Keratinocyte (primary cell): Measurements from ENCODE around the gene RSPRY1. TPM values are rescaled to one million over a fixed set of nuclear protein-coding genes. Genes with fewer than 3 reads are reported as not detected.

Source experiments
- DNase-seq: peaks from one replicate; pipeline ENCODE4 v3.0.0-alpha.2; 2011; ENCODE audit warnings: low read depth, missing footprints, low spot score
- FAIRE-seq: peaks from 2 replicates; lab custom pipeline; 2011; peaks lifted over from hg19 to GRCh38; lab: Jason Lieb, UNC
- H2AFZ ChIP-seq: 2 replicates; pipeline ENCODE4 v1.6.0; 2012; ENCODE audit warnings: low read length, control low read depth, inconsistent platforms; ENCODE audit not compliant: control insufficient read depth
- H3K27ac ChIP-seq: 2 replicates; pipeline ENCODE4 v1.5.1; 2011; ENCODE audit warnings: low read length; ENCODE audit not compliant: control insufficient read depth, insufficient read depth
- H3K27me3 ChIP-seq: 3 replicates; pipeline ENCODE4 v1.6.0; 2011; ENCODE audit warnings: low read length; ENCODE audit not compliant: control insufficient read depth, insufficient read depth; ENCODE audit errors: extremely low read depth
- H3K36me3 ChIP-seq, 2 experiments: 2 replicates in 1 of 2; 3 replicates in 1 of 2; pipeline ENCODE4 v1.5.1; 2011; ENCODE audit warnings: low read length in 2 of 2, mild to moderate bottlenecking in 1 of 2; ENCODE audit not compliant: control insufficient read depth in 2 of 2, insufficient read depth in 2 of 2; ENCODE audit errors: extremely low read depth in 1 of 2
- H3K4me1 ChIP-seq: 3 replicates; pipeline ENCODE4 v1.5.1; 2011; ENCODE audit warnings: low read length; ENCODE audit not compliant: control insufficient read depth, insufficient read depth; ENCODE audit errors: extremely low read depth
- H3K4me2 ChIP-seq: 3 replicates; pipeline ENCODE4 v1.6.0; 2011; ENCODE audit warnings: low read depth, low read length; ENCODE audit not compliant: control insufficient read depth, insufficient read depth; ENCODE audit errors: extremely low read depth
- H3K4me3 ChIP-seq, 3 experiments: fragments of 200-600 bp in 1 of 3; sonication (generic) in 1 of 3; 2 replicates in 2 of 3; 3 replicates in 1 of 3; pipeline ENCODE4 v1.5.1; 2011 to 2016; ENCODE audit warnings: low read length in 3 of 3, mild to moderate bottlenecking in 3 of 3, control low read depth in 2 of 3, inconsistent platforms in 1 of 3, low read depth in 1 of 3, mixed read lengths in 1 of 3, mixed run types in 1 of 3, moderate library complexity in 1 of 3; ENCODE audit not compliant: control insufficient read depth in 2 of 3, insufficient read depth in 2 of 3; ENCODE audit errors: extremely low read depth in 1 of 3
- H3K79me2 ChIP-seq: 2 replicates; pipeline ENCODE4 v1.6.0; 2012; ENCODE audit warnings: low read length; ENCODE audit not compliant: control insufficient read depth, insufficient read depth
- H3K9ac ChIP-seq: 3 replicates; pipeline ENCODE4 v1.6.0; 2011; ENCODE audit warnings: low read length; ENCODE audit not compliant: control insufficient read depth, insufficient read depth; ENCODE audit errors: extremely low read depth
- H3K9me1 ChIP-seq: 3 replicates; pipeline ENCODE4 v1.6.0; 2011; ENCODE audit warnings: low read length; ENCODE audit not compliant: control insufficient read depth, insufficient read depth; ENCODE audit errors: extremely low read depth
- H3K9me3 ChIP-seq: 2 replicates; pipeline ENCODE4 v1.5.1; 2012; ENCODE audit warnings: low read depth, low read length; ENCODE audit not compliant: control insufficient read depth
- H4K20me1 ChIP-seq: 3 replicates; pipeline ENCODE4 v1.6.0; 2011; ENCODE audit warnings: low read length; ENCODE audit not compliant: control insufficient read depth, insufficient read depth; ENCODE audit errors: extremely low read depth
- CTCF ChIP-seq, 3 experiments: IDR thresholded peaks in 1 of 3; conservative IDR thresholded peaks in 1 of 3; optimal IDR thresholded peaks in 1 of 3; 2 replicates in 2 of 3; 3 replicates in 1 of 3; pipeline versions ENCODE3 to v1.5.1; 2011; ENCODE audit warnings: low read length in 3 of 3, mild to moderate bottlenecking in 3 of 3, moderate library complexity in 2 of 3, control low read depth in 1 of 3, inconsistent platforms in 1 of 3; ENCODE audit not compliant: insufficient read depth in 2 of 3; ENCODE audit errors: extremely low read depth in 1 of 3
- EZH2 ChIP-seq: IDR thresholded peaks from one replicate; pipeline ENCODE4 v1.6.1; 2012; ENCODE audit warnings: inconsistent platforms, mild to moderate bottlenecking, low read length, moderate library complexity
- dilution Hi-C: fragments of 300-500 bp; cut with MboI; formaldehyde crosslinking; loops from one replicate; pipeline ENCODE4 v1.7.0; 2020; ENCODE audit warnings: low sequenced_read_pairs; ENCODE audit not compliant: extremely low pct_ligation_motif_present
- polyA plus RNA-seq, 5 experiments: library from polyadenylated mRNA; depleted of rRNA in 3 of 5; stranded (reverse) in 3 of 5; stranded (forward) in 1 of 5; unstranded in 1 of 5; fragments of >200 nt; gene quantifications; 1 replicate in 1 of 5; 2 replicates in 3 of 5; 3 replicates in 1 of 5; pipeline versions ENCODE4 v1.2.1 to v1.2.3, GENCODE V29; 2011 to 2012; ENCODE audit warnings: missing spikeins in 2 of 5, low read depth in 1 of 5, low replicate concordance in 1 of 5

RSPRY1 gene
- polyA plus RNA-seq, 1 donor (not counting 4 experiments of a cell fraction or from before 2014, with no cell fraction given) = 42.2 TPM

GRCh38 chr16:57157533-57157932 lies 28.6 kb upstream of the RSPRY1 start:
- Histone ChIP-seq H3K9ac (no peak overlapping the region), H3K4me3 (no peak overlapping the region), H3K4me2 (no peak overlapping the region), H3K36me3 (peaks cover 20 to 23% of the 10 kb centered on the region in 2 experiments), H3K27ac (no peak overlapping the region), H3K9me1 (no peaks in the 10 kb centered on the region), H3K9me3 (no peaks in the 10 kb centered on the region), H3K79me2 (no peaks in the 10 kb centered on the region), H4K20me1 (no peaks in the 10 kb centered on the region), H2AFZ (no peak overlapping the region), H3K4me1 (no peaks in the 10 kb centered on the region), H3K27me3 (no peaks in the 10 kb centered on the region)
- no peak for DNase-seq
- no peak for TF ChIP-seq EZH2
- no peak for TF ChIP-seq CTCF (optimal IDR thresholded peaks at IDR 0.05 in 1 of 3, IDR thresholded peaks at IDR 0.05 in 1 of 3, conservative IDR thresholded peaks at IDR 0.05 in 1 of 3; ENCODE audit: extremely low read depth in 1 of 3, insufficient read depth in 2 of 3, low read length in 3 of 3)
- no peak for FAIRE-seq
- dilution Hi-C loops = no loop called here

DNA sequence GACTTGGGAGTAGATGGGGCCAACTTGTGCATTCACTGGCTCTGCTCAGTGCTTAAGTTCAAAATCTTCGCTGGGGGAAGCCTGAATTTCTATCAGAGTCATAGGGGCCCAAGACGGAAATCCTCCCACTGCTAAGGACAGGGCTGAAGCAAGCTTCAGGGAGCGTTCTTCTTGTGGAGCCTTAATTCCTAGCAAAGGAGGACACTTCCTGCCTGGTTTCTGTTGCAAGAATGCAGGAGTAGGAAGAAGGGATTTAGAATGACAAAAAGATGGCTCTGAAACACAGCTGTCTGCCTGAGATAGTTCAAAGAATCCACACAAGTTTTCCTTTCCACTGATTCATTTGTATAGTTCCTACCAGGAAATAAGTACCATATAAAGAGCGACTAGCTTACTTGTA lies 26.7 kb upstream of the RSPRY1 start:
- dilution Hi-C loops = no loop called here
- Histone ChIP-seq H3K9ac (no peak overlapping the region), H2AFZ (no peak overlapping the region), H4K20me1 (no peaks in the 10 kb centered on the region), H3K27me3 (no peaks in the 10 kb centered on the region), H3K4me3 (no peak overlapping the region), H3K4me2 (no peak overlapping the region), H3K9me1 (no peaks in the 10 kb centered on the region), H3K36me3 (peaks cover 10 to 27% of the 10 kb centered on the region in 2 experiments), H3K27ac (no peak overlapping the region), H3K79me2 (no peaks in the 10 kb centered on the region), H3K9me3 (no peaks in the 10 kb centered on the region), H3K4me1 (no peaks in the 10 kb centered on the region)
- no peak for FAIRE-seq
- no peak for TF ChIP-seq EZH2
- no peak for TF ChIP-seq CTCF (optimal IDR thresholded peaks at IDR 0.05 in 1 of 3, IDR thresholded peaks at IDR 0.05 in 1 of 3, conservative IDR thresholded peaks at IDR 0.05 in 1 of 3; ENCODE audit: extremely low read depth in 1 of 3, insufficient read depth in 2 of 3, low read length in 3 of 3)
- no peak for DNase-seq
